ENCODE data around the gene RCVRN. TPM values are rescaled to one million over a fixed set of nuclear protein-coding genes. Genes with fewer than 3 reads are reported as not detected.

RCVRN gene
- total RNA-seq, 3 donors from 2014 or later (not counting 1 experiment from before 2014, with no cell fraction given): 0.86 to 2.0 (median 1.7) TPM

DNA sequence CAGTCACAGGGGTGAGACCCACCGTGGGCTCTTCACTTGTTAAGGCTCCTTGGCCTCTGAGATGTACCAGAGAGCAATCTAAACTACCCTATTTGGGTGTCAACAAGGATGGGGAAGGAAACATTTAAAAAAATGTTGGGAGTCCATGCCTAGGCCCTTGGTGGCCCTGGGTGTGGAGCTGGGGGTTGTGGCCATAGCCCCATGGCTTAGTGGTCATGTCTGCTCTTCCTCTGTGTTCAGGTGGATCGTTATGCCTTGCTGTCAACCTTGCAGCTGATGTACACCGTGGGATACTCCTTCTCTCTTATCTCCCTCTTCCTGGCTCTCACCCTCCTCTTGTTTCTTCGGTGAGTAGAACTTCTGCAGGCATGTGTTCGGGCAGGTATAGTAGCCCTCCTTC, 50.8 kb downstream of the RCVRN start:
- peaks cover 7% of the 10 kb centered on the region in 2 donors for H3K27me3 Mint-ChIP-seq (ENCODE audit: low read depth in 2 of 2)
- no peaks in the 10 kb centered on the region for H3K4me1 Mint-ChIP-seq

DNA sequence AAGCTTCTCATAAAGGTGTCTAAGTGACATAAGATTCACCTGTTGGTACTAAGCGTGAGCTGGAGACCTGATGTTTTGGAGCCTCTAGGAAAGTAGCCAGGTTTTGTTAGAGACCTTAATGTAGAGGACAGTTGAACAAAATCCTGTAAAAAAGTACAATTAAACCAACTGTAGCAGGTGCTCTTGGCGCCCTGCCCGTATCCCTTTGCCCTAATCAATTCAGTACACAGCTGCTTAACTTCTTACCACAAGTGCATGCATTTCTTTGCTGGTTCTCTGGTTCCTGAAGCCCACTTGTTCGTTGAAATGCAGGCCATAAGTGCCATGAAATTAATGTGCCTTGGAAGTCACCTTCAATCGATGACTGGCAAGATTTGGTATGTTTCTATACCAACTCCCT, 54.9 kb downstream of the RCVRN start:
- Histone ChIP-seq H3K27ac (ENCODE audit: low read length) (no peak overlapping the region), H3K36me3 (ENCODE audit: control insufficient read depth, insufficient read depth, low read length) (no peaks in the 10 kb centered on the region), H3K4me3 (ENCODE audit: low read length) (no peak overlapping the region), H3K9me3 (ENCODE audit: control insufficient read depth, insufficient read depth, low read length) (no peaks in the 10 kb centered on the region), H3K4me1 (ENCODE audit: control insufficient read depth, insufficient read depth, low read length) (no peaks in the 10 kb centered on the region), H3K27me3 (ENCODE audit: control insufficient read depth, insufficient read depth, low read length) (no peaks in the 10 kb centered on the region)
- ATAC-seq (no peak), DNase-seq (no peak)
- H3K27me3 Mint-ChIP-seq (ENCODE audit: low read depth in 2 of 2): peaks cover 7% of the 10 kb centered on the region in 2 donors
- H3K4me3 Mint-ChIP-seq: no peak overlapping the region
- 83% methylated on average over 5 of the region's 5 CpGs for WGBS (ENCODE audit: insufficient coverage)
- H3K9me3 Mint-ChIP-seq: no peaks in the 10 kb centered on the region
- no peak overlapping the region for H3K27ac Mint-ChIP-seq
- intact Hi-C loops (cut with micrococcal nuclease): no loop called here
- no peaks in the 10 kb centered on the region for H3K4me1 Mint-ChIP-seq
- no peaks in the 10 kb centered on the region for H3K36me3 Mint-ChIP-seq
- TF ChIP-seq, protein P1, sequence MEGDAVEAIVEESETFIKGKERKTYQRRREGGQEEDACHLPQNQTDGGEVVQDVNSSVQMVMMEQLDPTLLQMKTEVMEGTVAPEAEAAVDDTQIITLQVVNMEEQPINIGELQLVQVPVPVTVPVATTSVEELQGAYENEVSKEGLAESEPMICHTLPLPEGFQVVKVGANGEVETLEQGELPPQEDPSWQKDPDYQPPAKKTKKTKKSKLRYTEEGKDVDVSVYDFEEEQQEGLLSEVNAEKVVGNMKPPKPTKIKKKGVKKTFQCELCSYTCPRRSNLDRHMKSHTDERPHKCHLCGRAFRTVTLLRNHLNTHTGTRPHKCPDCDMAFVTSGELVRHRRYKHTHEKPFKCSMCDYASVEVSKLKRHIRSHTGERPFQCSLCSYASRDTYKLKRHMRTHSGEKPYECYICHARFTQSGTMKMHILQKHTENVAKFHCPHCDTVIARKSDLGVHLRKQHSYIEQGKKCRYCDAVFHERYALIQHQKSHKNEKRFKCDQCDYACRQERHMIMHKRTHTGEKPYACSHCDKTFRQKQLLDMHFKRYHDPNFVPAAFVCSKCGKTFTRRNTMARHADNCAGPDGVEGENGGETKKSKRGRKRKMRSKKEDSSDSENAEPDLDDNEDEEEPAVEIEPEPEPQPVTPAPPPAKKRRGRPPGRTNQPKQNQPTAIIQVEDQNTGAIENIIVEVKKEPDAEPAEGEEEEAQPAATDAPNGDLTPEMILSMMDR (IDR thresholded peaks at IDR 0.05): no peak

More for the DNA sequence above, 50.8 kb downstream of the RCVRN start:
- Histone ChIP-seq H3K36me3 (ENCODE audit: control insufficient read depth, insufficient read depth, low read length) (no peaks in the 10 kb centered on the region), H3K9me3 (ENCODE audit: control insufficient read depth, insufficient read depth, low read length) (no peaks in the 10 kb centered on the region), H3K4me1 (ENCODE audit: control insufficient read depth, insufficient read depth, low read length) (no peaks in the 10 kb centered on the region), H3K27me3 (ENCODE audit: control insufficient read depth, insufficient read depth, low read length) (no peaks in the 10 kb centered on the region), H3K27ac (ENCODE audit: low read length) (no peak overlapping the region), H3K4me3 (ENCODE audit: low read length) (no peak overlapping the region)
- Mint-ChIP-seq H3K36me3 (no peaks in the 10 kb centered on the region), H3K27ac (no peak overlapping the region), H3K4me3 (no peak overlapping the region), H3K9me3 (no peaks in the 10 kb centered on the region)
- DNase-seq: no peak
- TF ChIP-seq, protein P1 (IDR thresholded peaks at IDR 0.05): no peak
- no peak for ATAC-seq
- WGBS (ENCODE audit: insufficient coverage): 84% methylated on average over 5 of the region's 5 CpGs
- intact Hi-C loops (cut with micrococcal nuclease): no loop called here

Other genes with a start within 250 kb of the RCVRN start
- gene DHRS7C, start 113.7 kb downstream of the RCVRN start, total RNA-seq: not detected
- gene GSG1L2, start 83.2 kb downstream of the RCVRN start, total RNA-seq: not detected
- gene GLP2R, start 79.3 kb downstream of the RCVRN start, total RNA-seq: not detected